DMS79 (cell line): ENCODE results near the gene ARAF.

ENCODE experiments used
- DNase-seq: peaks from one replicate; lab custom pipeline; 2025; lab: John Stamatoyannopoulos, UW

The ARAF gene

DNA sequence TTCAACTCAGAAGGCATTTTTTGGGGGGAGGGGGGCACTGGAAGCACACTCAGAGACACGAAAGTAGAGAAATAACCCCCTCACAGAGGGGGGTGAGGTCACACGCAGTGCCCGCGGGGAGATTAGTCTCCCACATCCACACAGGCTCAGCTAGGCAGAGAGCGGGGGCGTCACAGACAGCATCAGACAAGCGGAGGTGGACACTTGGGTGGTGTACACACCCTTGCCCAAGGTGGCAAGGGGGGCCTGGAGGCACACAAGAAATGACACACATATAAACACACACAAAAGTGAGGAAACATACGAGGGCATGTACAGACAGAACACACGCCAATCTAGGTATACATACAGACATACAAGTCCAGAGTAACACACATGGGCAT lies 59.3 kb downstream of the ARAF start:
- no peak for DNase-seq
